Astrocyte of the spinal cord (primary cell): ENCODE measurements around the gene PTK7.
A peak's percentile ranks its signal among the peaks of the same experiment; 100 is the strongest.

Source experiments
- DNase-seq: peaks from one replicate; pipeline ENCODE4 v3.0.0; 2011; ENCODE audit warnings: low read depth, low spot score
- H3K4me3 ChIP-seq: 2 replicates; pipeline ENCODE4 v1.5.1; 2011; ENCODE audit warnings: low read depth, mild to moderate bottlenecking, low read length, moderate library complexity
- in situ Hi-C: cut with HindIII; loops from 2 replicates; pipeline ENCODE4 v1.10.0; 2017; ENCODE audit warnings: low sequenced_read_pairs
- TF ChIP-seq, protein P1 (sequence below): IDR thresholded peaks from 2 replicates; pipeline ENCODE4 v1.5.1; 2012; ENCODE audit warnings: low read depth, mild to moderate bottlenecking, low read length, inconsistent platforms

The PTK7 gene

DNA sequence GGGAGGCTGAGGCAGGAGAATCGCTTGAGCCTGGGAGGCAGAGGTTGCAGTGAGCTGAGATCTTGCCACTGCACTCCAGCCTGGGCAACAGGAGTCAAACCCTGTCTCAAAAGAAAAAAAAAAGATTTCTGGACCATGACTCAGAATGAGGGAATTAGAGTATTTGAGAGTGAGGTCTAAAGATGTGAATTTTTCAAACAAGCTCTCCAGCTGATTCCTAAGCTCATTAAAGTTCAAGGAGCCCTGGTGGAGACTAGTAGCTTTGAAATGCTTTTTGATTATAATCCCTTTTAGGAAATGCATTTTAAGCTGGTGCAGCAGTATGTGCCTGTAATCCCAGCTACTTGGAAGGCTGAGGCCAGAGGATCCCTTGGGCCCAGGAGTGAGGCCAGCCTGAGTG is 73.2 kb downstream of the PTK7 start:
- H3K4me3 ChIP-seq, result no peak overlapping the region
- TF ChIP-seq, protein P1, sequence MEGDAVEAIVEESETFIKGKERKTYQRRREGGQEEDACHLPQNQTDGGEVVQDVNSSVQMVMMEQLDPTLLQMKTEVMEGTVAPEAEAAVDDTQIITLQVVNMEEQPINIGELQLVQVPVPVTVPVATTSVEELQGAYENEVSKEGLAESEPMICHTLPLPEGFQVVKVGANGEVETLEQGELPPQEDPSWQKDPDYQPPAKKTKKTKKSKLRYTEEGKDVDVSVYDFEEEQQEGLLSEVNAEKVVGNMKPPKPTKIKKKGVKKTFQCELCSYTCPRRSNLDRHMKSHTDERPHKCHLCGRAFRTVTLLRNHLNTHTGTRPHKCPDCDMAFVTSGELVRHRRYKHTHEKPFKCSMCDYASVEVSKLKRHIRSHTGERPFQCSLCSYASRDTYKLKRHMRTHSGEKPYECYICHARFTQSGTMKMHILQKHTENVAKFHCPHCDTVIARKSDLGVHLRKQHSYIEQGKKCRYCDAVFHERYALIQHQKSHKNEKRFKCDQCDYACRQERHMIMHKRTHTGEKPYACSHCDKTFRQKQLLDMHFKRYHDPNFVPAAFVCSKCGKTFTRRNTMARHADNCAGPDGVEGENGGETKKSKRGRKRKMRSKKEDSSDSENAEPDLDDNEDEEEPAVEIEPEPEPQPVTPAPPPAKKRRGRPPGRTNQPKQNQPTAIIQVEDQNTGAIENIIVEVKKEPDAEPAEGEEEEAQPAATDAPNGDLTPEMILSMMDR, result no peak
- in situ Hi-C loops, result no loop called here
- peak; percentile 36 for DNase-seq

DNA sequence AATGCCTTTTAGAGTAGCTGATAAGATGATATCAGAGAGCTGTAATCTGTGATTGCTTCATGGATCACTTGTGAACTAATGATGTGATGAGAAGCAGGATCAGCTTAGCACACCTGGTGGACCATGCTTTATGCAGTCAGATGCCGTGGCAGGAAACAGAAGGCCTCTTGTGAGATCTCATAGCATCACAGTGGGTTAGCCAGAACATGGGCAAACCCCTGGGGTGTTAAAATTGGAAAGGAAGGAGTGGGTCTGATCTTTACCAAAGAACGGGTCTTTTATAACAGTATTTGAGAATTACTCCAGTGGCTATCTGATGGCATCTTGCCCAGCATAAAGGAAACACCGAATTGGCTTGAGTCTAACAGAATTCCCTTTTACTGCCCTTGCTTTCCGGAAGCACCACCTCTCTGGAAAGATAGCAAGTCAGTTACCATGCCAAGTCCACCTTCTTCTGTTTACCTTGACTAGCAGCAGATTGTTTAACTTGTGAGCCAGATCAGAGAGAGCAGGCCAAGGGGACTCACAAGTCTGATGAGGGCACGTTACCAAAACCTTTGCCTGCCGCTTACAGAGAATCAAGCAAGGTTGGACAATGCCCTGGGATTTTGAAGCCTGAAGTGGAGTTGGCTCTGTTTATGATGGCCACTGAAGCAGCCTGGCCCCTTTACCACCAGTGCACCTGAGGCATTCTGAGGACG is 74.1 kb downstream of the PTK7 start:
- DNase-seq, result no peak
- TF ChIP-seq, protein P1, result no peak
- no peak overlapping the region for H3K4me3 ChIP-seq
- in situ Hi-C loops, result no loop called here

DNA sequence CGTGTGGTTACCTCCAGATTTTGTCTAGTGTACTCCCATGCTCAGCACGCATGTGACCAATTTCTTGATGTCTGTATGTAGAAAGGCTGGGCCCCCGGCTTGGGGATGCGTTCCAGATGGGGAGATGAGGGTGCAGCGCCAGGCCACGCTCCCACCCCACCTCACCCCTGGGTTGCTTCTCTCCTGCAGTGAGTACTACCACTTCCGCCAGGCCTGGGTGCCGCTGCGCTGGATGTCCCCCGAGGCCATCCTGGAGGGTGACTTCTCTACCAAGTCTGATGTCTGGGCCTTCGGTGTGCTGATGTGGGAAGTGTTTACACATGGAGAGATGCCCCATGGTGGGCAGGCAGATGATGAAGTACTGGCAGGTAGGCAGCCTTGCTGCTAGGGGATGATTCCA is 83.5 kb downstream of the PTK7 start:
- TF ChIP-seq, protein P1, result no peak
- in situ Hi-C loops, result no loop called here
- H3K4me3 ChIP-seq, result no peak overlapping the region
- no peak for DNase-seq

DNA sequence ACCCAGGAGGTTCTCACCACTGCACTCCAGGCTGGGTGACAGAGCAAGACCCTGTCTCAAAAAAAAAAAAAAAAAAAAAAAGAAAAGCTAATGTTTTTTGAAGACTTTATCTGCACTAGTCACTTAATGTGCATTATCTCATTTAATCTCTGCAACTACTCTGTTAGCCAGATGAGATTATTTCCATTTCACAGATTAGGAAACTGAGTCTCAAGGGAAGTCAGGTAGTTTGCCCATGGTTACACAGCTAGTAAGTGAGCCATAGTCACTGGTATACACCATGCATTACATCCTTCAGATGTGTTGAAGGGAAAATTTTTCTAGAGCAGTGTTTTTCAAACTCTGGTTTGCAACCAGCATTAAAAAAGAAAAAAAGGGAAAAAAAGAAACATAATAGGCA is 87.8 kb downstream of the PTK7 start:
- TF ChIP-seq, protein P1, result no peak
- H3K4me3 ChIP-seq, result no peak overlapping the region
- no peak for DNase-seq
- in situ Hi-C loops, result no loop called here

DNA sequence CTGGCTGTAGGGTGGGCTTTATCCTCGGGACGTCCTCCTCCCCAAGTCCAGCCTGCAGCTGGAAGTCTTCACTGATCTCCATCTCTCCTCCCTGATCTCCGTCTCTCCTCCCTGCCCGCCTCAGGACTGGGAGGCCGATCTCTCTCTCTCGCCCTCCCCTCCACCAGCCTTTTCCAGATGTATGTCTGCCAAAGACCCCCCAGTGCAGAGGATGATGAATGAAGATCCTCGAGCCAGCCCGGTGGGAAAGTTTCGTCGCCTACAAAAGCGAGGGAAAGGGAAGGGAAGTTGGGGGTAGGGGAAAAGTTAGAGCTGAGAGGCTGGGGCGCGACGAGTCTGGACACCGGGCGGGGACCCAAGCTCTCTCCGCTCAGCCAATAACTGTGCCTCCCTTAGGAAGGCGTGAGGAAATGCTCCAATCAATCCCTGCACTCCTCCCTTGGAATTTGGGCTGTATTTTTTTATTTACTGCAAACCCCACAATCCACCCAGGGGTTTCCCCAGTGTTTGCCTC is 94.4 kb downstream of the PTK7 start:
- TF ChIP-seq, protein P1, result no peak
- no peak for DNase-seq
- in situ Hi-C loops, result no loop called here
- peak overlapping the region; percentile 91 for H3K4me3 ChIP-seq

DNA sequence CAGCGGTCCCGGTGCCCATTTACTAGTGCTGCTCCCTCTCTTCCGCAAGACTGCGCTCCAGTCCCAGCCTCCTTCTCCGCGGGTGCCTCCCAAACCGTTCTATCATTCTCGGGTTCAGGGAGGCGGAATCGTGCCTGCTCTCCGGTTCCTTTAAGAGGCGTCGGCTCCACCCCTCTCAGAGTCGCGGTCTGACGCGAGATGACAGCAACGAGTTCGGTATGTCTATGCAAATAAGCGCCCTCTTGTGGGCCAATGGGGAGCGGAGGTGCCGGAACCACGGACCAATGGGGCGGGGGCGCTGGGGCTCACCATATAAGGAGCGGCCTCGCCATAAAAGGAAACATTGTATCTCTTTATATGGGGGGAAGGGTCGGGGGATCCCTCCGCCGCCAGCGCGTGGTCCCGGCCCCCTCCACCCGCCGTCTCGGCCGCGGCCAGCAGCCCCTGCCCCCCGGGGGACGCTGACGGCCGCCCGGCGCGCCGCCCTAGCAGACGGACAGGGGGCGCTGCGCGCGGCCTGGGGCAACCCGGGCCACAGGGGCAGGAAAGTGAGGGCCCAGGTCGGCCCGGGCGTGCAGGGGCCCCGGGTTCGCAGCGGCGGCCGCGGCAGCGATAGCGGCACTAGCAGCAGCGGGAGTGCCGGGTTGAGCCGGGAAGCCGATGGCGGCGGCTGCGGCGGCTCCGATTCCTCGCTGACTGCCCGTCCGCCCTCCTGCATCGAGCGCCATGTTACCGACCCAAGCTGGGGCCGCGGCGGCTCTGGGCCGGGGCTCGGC is 95.0 kb downstream of the PTK7 start, which contains the start of gene SRF:
SRF (plus strand) TSS at position 339 of the 776 bp plus-strand sequence; CDS start at position 727, 388 bp downstream.
- TF ChIP-seq, protein P1, result peak; percentile 49
- in situ Hi-C loops, result no loop called here
- peak; percentile 100 for DNase-seq
- peak within 1 kb of the TSS; percentile 91 for H3K4me3 ChIP-seq
